Tibial nerve (tissue), 4 donors: ENCODE measurements around the gene MYOG.

ENCODE experiments used
- EP300 ChIP-seq, 2 donors: sonication (generic); formaldehyde crosslinking; IDR thresholded peaks; one replicate each; pipeline ENCODE4 v1.6.1; 2017; ENCODE audit warnings: antibody characterized with exemption in 2 of 2, mild to moderate bottlenecking in 1 of 2
- TF ChIP-seq, protein P1 (sequence below), 5 experiments: fragments of 200-600 bp in 3 of 5; fragments of 450-650 bp in 2 of 5; sonication (generic) in 3 of 5; IDR thresholded peaks; one replicate each; pipeline ENCODE4 v1.5.1; 2016 to 2019; ENCODE audit warnings: antibody characterized with exemption in 5 of 5, mild to moderate bottlenecking in 3 of 5, moderate library complexity in 2 of 5

DNA sequence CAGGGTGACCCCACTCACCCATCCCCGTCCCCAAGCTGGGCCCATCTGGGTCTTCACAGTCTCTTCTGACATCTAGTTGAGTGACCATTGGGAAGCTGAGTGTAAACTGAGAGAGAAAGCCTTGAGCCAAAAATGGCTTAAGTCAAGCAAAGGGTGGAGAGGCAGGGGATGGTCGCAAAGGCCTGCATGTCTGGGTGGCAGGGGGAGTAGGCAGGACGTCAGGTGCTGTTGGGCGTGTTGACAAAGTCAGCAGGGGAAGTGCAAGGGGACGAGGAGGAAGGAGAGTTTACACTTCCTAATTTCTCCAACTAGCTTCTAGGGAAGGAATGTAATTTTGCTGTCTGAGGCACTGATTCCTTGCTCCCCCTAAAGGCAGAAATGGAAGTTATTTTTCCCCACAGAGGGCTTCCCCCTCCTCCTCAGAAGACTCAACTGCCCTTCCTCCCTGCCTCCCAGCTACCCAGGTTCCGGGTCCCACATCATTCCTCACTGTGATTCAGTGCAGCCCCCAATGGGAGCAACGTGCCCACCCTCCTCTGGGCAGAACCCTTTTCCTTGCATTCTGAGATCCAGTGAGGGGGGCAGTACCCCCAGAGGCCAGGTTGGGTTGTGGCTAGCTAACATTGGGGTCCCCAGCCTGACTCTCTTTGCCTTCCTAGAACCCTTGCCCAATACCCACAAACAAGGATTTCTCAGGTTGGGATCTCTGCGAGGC lies 40.5 kb upstream of the MYOG start:
- TF ChIP-seq, protein P1, sequence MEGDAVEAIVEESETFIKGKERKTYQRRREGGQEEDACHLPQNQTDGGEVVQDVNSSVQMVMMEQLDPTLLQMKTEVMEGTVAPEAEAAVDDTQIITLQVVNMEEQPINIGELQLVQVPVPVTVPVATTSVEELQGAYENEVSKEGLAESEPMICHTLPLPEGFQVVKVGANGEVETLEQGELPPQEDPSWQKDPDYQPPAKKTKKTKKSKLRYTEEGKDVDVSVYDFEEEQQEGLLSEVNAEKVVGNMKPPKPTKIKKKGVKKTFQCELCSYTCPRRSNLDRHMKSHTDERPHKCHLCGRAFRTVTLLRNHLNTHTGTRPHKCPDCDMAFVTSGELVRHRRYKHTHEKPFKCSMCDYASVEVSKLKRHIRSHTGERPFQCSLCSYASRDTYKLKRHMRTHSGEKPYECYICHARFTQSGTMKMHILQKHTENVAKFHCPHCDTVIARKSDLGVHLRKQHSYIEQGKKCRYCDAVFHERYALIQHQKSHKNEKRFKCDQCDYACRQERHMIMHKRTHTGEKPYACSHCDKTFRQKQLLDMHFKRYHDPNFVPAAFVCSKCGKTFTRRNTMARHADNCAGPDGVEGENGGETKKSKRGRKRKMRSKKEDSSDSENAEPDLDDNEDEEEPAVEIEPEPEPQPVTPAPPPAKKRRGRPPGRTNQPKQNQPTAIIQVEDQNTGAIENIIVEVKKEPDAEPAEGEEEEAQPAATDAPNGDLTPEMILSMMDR (IDR thresholded peaks at IDR 0.05), result peak in 3 of 5 experiments; percentile 33 to 42 (median 39)
- no peak for TF ChIP-seq EP300 (IDR thresholded peaks at IDR 0.05)
